ENCODE results near the gene CAMK2N2.

Gene CAMK2N2

DNA sequence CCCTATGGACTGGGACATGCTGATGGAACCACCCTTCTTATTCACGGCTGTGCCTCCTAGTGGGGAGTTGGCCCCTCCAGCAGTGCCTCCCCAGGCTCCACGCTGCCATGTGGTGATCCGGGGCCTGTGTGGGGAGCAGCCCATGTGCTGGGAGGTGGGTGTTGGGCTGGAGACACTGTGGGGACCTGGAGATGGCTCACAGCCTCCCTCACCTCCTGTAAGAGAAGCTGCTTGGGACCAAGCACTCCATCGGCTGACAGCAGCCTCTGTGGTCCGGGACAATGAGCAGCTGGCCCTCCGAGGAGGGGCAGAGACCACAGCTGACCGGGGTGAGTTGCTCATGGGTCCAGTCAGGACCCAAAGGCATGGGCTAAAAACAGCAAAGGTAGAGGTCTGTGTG lies 21.6 kb downstream of the CAMK2N2 start:
- no peak for DNase-seq

- no peak for DNase-seq
Measured at GRCh38 chr3:184239221-184239620, 22.1 kb downstream of the CAMK2N2 start.

GRCh38 chr3:184238246-184238818 lies 23.0 kb downstream of the CAMK2N2 start:
- no peak for DNase-seq

DNA sequence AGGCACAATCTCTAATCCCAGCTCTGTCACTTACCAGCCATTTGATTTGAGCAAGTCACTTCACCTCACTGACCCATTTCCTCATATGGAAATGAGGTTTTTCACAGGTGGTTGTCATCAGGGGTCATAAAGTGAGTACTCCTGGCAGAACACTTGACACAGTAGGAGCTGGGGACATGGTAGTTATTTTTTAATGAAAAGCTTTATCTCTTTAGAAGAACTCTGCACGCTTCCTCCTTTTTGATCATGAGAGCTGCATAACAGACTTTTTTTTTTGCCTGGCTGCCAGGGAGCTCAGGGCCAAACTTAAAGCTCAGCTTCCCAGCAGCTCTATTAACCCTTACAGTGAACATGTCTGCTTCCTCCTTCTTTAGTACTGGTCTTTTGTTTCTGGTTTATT lies 23.5 kb downstream of the CAMK2N2 start:
- DNase-seq, result no peak

DNA sequence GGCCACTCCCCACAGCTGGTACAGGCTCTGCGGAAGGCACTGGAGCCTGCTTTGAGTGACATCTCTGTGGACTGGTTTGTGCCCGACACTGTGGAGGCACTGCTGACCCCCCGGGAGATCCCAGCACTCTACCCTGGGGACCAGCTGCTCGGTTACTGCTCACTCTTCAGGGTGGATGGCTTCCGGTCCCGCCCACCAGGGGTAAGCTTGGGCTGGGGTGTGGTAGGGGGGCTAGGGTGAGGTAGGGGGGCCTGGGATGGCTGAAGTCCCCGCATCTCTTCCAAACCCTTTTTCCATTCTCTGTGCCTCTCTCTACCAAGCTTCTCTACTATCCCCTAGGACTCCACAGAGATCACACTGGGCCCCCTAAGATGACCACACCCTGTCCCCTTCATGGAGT lies 24.1 kb downstream of the CAMK2N2 start:
- DNase-seq, result no peak

GRCh38 chr3:184236636-184237035 lies 24.7 kb downstream of the CAMK2N2 start:
- DNase-seq, result no peak

- DNase-seq, result no peak
Measured at GRCh38 chr3:184236033-184236410, 25.3 kb downstream of the CAMK2N2 start.

DNA sequence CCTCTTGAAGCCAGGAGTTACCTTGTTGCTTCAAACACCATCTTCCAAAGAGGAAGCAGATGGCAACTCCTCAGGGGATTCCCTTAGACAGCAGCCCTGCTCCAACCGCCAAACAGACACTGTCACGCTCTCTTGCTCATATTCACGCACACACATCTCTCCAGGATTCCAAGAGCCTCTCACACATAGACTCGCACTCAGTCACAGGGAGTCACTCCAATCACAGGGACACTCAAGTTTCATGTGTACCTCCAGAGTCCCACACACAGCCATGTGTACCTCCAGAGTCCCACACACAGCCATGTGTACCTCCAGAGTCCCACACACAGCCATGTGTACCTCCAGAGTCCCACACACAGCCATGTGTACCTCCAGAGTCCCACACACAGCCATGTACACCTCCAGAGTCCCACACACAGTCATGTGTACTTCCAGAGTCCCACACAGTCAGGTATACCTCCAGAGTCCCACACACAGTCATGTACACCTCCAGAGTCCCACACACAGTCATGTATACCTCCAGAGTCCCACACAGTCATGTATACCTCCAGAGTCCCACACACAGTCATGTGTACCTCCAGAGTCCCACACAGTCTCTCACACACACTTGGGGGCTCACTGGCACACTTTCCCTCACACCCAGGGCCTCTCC lies 25.8 kb downstream of the CAMK2N2 start:
- DNase-seq, result no peak

DNA sequence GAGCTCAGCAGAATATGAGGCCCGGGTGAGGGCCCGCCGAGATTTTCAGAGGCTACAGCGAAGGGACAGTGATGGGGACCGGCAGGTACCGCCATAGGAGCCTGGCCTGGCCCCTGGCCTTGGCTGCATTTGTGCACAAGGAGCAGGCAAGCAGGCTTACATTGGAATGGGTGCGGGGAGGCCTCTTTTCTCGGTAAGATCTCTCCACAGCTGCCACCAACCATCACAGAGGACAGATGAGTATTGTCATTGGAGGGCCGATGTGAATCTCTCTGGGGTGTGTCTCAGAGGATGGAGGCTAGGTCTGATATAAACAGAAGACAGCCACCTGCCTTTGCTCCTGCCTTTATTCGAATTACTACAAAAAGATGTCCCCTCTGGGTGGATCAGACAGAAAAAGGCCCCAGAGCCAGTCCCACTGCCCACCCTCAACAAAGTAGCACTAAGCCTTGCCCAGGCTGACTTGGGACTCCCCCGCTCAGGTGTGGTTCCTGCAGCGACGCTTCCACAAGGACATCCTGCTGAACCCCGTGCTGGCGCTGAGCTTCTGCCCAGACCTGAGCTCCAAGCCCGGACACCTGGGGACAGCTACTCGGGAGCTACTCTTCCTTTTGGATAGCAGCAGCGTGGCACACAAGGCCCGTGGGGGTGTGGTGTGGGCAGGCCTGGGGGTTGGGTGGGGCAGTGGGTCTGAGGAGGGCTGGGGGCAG lies 26.5 kb downstream of the CAMK2N2 start:
- DNase-seq, result no peak

DNA sequence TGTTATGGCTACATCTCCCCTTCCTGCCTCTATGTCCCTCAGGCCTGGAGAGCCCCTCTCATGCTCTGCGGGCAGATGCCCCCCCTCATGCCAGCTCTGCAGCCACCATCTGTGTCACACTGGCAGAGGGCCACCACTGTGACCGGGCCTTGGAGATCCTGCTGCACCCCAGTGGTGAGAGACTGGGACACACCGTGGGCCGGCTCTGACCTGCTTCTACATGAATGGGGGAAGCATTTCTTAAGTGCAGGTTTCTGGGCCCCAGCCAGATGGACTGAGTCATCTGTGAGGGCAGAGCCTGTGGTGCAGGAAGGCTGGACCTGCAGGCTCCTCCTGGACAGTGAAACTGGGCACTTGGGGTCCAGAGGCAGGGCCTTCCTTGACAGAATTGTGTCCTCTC lies 27.1 kb downstream of the CAMK2N2 start:
- DNase-seq, result peak; percentile 65

DNA sequence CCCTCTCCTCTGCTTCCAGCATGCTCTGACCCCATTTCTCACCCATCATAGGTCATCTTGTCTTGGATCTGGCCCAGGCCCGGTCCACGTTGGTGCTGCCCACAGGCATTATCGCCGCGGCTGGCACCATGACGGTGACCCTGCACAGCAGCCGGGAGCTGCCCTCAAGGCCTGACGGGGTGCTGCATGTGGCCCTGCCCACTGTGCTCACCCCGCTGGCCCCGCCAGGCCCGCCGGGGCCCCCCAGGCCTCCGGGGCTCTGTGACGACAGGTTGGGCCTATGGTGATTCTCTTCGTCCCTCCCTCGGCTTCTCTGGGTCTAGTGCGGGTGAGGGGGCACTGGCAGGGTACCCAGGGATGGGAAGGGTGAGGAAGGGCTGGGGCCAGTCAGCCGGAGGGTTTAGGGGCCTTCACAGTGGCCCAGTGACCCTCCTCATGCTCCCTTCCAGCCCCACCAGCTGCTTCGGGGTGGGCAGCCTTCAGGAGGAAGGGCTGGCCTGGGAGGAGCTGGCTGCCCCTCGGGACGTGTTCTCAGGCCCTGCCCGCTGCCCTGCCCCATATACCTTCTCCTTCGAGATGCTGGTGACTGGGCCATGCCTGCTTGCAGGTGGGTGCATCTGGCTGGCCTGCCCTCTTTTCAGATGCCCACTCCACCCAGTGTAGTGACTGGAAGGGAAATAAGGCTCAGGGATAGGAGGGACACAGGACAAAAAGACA lies 28.1 kb downstream of the CAMK2N2 start:
- DNase-seq, result no peak

- DNase-seq, result no peak
Measured at GRCh38 chr3:184231671-184232070, 29.7 kb downstream of the CAMK2N2 start.

DNA sequence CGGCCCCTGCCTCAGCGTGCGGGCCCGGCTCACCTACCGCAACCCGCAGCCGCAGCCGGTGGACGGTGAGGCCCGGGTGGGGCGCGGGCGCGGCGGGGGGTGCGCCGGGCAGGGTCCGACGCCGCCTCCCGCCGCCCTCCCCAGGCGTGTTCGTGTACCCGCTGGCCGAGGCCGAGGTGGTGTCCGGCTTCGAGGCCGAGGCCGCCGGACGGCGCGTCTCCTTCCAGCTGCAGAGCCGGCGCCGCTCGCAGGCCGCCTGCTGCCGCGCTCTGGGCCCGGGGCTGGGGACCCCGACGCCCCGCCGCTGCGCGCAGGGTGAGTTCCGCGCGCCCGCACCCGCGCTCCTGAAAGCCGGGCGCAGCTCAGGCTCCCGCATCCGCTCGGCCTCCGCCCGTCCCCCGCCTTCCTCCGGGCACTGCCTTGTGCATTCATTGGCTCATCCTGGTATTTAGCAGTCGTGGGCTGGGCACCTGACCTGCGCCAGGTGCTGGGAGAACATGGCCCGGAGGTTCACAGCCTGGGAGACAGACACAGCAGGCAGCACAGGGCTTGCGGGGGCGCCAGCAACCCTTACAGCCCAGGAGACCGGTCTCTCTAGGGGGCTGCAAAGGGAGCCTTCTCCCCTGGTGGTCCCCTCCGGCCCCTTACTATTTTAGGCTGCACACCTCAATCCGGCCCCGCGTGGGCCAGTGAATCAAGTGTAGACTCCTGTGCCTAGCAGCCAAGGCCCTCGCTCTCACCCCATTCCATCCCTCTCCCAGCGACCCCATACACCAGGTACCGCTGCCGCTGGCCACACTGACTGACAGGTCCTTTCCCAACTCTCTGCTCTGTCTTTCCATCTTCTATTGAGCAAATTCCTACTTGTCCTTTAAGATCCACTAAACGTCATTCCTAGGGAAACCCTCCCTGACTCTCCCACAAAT lies 30.5 kb downstream of the CAMK2N2 start:
- no peak for DNase-seq

GRCh38 chr3:184230081-184230602 lies 31.2 kb downstream of the CAMK2N2 start:
- DNase-seq, result no peak

DNA sequence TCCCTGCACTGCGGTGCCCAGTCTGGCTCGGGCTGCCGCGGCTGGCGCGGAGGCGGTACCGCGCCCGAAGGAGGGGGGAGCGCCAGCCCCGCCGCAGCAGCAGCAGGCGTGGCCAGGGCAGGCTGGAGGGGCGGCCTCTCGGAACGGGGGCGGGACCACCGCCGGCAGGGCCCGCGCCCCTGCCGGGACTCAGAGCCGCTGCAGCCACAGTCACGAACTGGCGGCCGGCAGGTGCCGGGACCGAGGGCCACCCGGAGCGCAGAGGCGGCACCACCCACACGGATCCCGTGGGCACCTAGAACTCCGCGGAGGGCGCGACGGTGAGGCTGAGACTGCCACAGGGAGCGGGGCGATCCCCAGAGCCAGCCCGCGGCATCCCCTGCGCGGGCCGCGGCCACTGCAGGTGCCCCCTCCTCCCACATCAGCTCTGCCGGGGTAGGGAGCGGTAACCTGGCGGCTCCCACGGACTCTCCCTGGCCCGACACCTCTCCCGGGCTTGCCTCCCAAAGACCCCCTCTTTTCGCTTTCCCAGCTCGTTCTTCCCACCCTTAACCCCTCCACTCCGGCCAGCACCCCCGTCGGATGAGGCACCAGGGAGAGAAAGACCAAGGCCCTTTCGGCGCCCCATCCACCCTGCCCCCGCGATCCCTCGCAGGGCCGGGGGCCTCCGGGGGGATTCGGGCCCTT lies 31.8 kb downstream of the CAMK2N2 start, which contains the start of gene VWA5B2:
Gene VWA5B2 (plus strand): TSS at position 192 of the 687 bp plus-strand sequence. CDS start 944 bp downstream, outside the sequence.
- peak; percentile 22 for DNase-seq

DNA sequence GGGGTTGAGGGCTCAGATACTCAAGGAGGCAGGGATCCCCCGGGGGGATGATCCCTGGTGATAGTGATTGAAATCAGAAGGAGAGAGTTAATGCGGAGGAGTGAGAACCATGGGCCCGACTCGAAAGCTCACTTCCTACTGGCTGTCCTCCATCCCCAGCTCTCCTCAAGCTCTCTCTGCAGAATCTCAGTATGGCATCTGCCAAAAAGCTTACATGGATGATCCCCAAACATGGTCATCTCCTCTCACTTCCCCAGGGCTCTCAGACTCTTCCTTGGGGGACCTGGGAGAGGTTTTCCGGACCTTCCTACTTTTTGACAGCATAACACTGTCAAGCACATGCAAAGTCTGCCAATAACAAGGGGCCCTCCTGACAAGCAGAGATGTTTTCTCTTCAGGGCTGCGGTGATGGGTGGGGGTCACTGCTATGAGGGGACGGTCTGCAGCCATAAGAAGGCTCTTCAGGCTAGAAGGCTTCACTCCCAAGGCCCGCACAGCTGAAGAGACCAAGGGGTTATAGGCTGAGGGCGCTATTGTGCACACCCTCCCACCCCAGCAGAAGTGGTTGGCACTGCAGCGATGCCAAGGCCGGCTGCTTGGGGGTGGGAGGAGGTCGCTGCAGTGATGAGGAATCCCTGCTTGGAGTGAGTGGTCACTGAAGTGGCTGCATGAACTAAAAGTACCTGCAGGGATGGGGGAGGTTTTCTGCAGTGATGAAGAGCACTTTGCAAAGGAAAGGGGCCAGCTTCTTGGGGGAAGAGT lies 32.8 kb downstream of the CAMK2N2 start:
- no peak for DNase-seq

DNA sequence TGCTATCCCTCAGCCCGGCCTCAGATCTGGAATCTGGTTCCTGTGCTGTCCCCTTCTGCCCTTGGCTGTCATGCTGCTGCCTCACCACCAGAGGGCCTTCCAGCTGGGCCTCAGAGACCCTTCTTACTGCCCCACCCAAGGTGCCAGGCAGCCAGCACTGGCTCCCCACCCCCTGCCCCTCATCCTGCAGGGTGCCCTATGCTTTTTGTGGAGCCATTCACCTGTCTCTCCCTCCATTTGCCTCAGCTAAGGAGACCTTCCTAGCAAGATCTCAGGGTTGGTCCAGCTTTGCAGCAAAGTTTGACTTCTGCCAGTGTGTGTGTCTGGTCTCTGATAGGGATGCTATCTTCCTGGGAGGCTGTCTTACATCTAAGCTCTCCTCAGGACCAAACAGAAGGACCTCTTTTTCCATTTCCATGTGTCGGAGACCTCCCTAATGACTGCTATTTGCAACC lies 33.8 kb downstream of the CAMK2N2 start:
- peak; percentile 18 for DNase-seq

GRCh38 chr3:184223946-184224345 lies 37.4 kb downstream of the CAMK2N2 start:
- DNase-seq, result no peak

DNA sequence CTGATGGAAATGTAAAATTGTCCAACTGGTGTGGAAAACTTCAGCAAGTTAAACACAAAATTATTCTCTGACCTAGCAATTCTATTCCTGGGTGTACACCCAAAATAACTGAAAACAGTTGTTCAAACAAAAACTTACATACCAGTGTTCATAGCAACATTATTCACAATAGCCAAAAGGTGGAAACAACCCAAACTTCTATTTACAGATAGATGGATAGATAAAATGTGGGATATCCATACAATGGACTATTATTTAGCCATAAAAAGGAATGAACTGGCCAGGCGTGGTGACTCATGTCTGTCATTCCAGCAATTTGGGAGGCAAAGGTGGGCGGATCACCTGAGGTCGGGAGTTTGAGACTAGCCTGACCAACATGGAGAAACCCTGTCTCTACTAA lies 38.8 kb downstream of the CAMK2N2 start:
- no peak for DNase-seq

DNA sequence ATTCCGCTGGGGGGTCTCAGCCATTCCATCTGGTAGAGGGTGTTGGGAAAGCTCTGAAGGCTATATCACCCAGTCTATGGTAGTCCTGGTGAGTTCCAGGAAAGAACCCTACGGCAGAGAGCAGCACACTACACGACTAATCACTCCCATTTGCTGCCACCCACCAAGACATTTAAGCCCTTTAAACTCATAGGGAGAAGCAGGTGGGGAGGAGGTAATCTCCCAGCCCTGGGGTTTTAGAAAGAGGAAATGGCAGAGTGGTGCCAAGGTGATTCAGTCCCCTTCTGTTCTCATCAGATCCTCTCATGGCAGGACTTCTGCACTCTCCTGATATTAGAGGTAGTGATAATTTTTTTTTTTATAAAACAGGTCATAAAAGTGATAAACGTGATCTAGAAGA lies 42.5 kb downstream of the CAMK2N2 start:
- no peak for DNase-seq

GRCh38 chr3:184211718-184212117 lies 49.6 kb downstream of the CAMK2N2 start:
- no peak for DNase-seq
